ENCODE results near the gene FTCDNL1. TPM values are rescaled to one million over a fixed set of nuclear protein-coding genes. Genes with fewer than 3 reads are reported as not detected.

FTCDNL1 gene
- total and polyA plus RNA-seq, 2 donors (not counting 1 experiment from before 2014, with no cell fraction given): 1.7 to 1.9 TPM

DNA sequence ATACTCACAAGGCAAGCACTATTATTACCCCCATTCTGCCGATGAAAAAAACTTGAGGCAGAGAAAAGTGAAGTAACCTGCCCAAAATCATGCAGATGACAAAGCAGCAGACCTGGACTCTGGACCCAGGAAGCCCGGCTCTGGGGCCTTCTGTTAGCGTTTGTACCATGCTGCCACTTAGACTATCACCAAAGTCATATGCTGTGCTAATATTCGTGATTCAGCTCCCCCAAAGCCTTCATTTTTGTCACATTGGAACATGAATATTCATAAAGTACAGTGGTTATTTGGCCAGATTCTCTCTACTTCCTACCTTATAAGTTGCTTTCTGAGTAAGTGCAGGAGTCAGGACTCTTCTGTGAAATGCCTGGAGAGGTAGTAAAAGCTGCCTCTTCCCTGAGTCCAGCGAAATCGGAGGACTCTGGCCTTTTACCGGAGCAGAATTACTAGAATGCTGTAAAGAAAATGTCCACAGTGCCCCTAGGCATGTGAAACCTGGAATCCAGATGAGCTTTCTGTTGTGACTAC, 86.7 kb downstream of the FTCDNL1 start:
- H3K9me3 ChIP-seq (ENCODE audit: control extremely low read depth in 1 of 3, control insufficient read depth in 2 of 3, insufficient read depth in 1 of 3, low read length in 2 of 3): no peaks in the 10 kb centered on the region
- POLR2A ChIA-PET: no interaction called here
- H3K4me1 ChIP-seq (ENCODE audit: control insufficient read depth in 2 of 2, insufficient read depth in 2 of 2, low read length in 2 of 2): no peaks in the 10 kb centered on the region
- CTCF ChIA-PET: no interaction called here
- no peak for ATAC-seq (ENCODE audit: low read depth)
- H3K27ac ChIP-seq (ENCODE audit: low read length in 2 of 2): no peak overlapping the region
- Mint-ChIP-seq H3K27ac (no peak overlapping the region), H3K27me3 (no peaks in the 10 kb centered on the region), H3K4me1 (no peaks in the 10 kb centered on the region), H3K4me3 (no peak overlapping the region), H3K9me3 (ENCODE audit: insufficient read depth) (no peaks in the 10 kb centered on the region)
- no peak overlapping the region for H3K4me3 ChIP-seq (ENCODE audit: control extremely low read depth in 1 of 5, extremely low read depth in 1 of 5, insufficient read depth in 1 of 5, low read depth in 2 of 5, low read length in 4 of 5)
- no peak overlapping the region for H3K9ac ChIP-seq (ENCODE audit: low read length)
- H4K20me1 ChIP-seq (ENCODE audit: control insufficient read depth, insufficient read depth, low read length, poor library complexity, severe bottlenecking): no peaks in the 10 kb centered on the region
- no peaks in the 10 kb centered on the region for H3K27me3 ChIP-seq (replicated peaks in 1 of 4; ENCODE audit: control extremely low read depth in 1 of 4, control insufficient read depth in 3 of 4, insufficient read depth in 4 of 4, low read length in 3 of 4)
- DNase-seq: no peak
- TF ChIP-seq, protein P1, sequence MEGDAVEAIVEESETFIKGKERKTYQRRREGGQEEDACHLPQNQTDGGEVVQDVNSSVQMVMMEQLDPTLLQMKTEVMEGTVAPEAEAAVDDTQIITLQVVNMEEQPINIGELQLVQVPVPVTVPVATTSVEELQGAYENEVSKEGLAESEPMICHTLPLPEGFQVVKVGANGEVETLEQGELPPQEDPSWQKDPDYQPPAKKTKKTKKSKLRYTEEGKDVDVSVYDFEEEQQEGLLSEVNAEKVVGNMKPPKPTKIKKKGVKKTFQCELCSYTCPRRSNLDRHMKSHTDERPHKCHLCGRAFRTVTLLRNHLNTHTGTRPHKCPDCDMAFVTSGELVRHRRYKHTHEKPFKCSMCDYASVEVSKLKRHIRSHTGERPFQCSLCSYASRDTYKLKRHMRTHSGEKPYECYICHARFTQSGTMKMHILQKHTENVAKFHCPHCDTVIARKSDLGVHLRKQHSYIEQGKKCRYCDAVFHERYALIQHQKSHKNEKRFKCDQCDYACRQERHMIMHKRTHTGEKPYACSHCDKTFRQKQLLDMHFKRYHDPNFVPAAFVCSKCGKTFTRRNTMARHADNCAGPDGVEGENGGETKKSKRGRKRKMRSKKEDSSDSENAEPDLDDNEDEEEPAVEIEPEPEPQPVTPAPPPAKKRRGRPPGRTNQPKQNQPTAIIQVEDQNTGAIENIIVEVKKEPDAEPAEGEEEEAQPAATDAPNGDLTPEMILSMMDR (IDR thresholded peaks at IDR 0.05): no peak
- no peak for TF ChIP-seq EZH2 (IDR thresholded peaks at IDR 0.05; ENCODE audit: borderline replicate concordance, insufficient read depth, low read depth, low read length, poor library complexity, severe bottlenecking)
- no peaks in the 10 kb centered on the region for H3K36me3 ChIP-seq (replicated peaks in 1 of 2; ENCODE audit: control extremely low read depth in 1 of 2, control insufficient read depth in 1 of 2, extremely low read depth in 1 of 2, insufficient read depth in 2 of 2, low read length in 1 of 2)
- intact Hi-C loops (cut with micrococcal nuclease): no loop called here
- no peak overlapping the region for H2AFZ ChIP-seq (ENCODE audit: insufficient read depth, low read depth, low read length, poor library complexity, severe bottlenecking)
- no peak overlapping the region for H3K4me2 ChIP-seq (replicated peaks; ENCODE audit: low read depth, low read length, poor library complexity, severe bottlenecking)
- no peaks in the 10 kb centered on the region for H3K79me2 ChIP-seq (ENCODE audit: control insufficient read depth, insufficient read depth, low read length)
- 95% methylated on average over 2 of the region's 7 CpGs for WGBS (ENCODE audit: insufficient coverage)

DNA sequence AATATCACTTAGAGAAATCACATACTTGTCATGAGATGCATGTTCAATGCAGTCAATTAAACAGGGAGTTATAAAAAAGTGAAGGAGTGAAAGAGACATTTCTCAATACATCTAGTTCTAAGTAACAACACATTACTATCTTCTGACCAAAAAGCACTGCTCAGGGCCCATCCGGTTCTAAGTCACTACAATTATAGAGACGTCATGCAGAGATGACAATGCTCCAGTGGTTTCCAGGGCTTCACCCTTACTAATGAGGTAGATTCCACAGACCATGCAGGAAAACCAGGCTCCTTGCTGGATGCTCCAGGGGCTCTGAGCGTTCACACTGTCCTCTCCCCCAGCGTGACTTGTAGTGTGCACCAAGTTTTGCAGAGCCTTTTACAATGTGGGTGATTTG, 88.0 kb downstream of the FTCDNL1 start:
- ATAC-seq (ENCODE audit: low read depth) (no peak), DNase-seq (no peak)
- Histone ChIP-seq H3K27ac (ENCODE audit: low read length in 2 of 2) (no peak overlapping the region), H3K4me1 (ENCODE audit: control insufficient read depth in 2 of 2, insufficient read depth in 2 of 2, low read length in 2 of 2) (no peaks in the 10 kb centered on the region), H3K4me3 (ENCODE audit: control extremely low read depth in 1 of 5, extremely low read depth in 1 of 5, insufficient read depth in 1 of 5, low read depth in 2 of 5, low read length in 4 of 5) (no peak overlapping the region), H4K20me1 (ENCODE audit: control insufficient read depth, insufficient read depth, low read length, poor library complexity, severe bottlenecking) (no peaks in the 10 kb centered on the region), H3K79me2 (ENCODE audit: control insufficient read depth, insufficient read depth, low read length) (no peaks in the 10 kb centered on the region), H3K9ac (ENCODE audit: low read length) (no peak overlapping the region), H2AFZ (ENCODE audit: insufficient read depth, low read depth, low read length, poor library complexity, severe bottlenecking) (no peak overlapping the region), H3K27me3 (replicated peaks in 1 of 4; ENCODE audit: control extremely low read depth in 1 of 4, control insufficient read depth in 3 of 4, insufficient read depth in 4 of 4, low read length in 3 of 4) (no peaks in the 10 kb centered on the region), H3K4me2 (replicated peaks; ENCODE audit: low read depth, low read length, poor library complexity, severe bottlenecking) (no peak overlapping the region), H3K36me3 (replicated peaks in 1 of 2; ENCODE audit: control extremely low read depth in 1 of 2, control insufficient read depth in 1 of 2, extremely low read depth in 1 of 2, insufficient read depth in 2 of 2, low read length in 1 of 2) (no peaks in the 10 kb centered on the region), H3K9me3 (ENCODE audit: control extremely low read depth in 1 of 3, control insufficient read depth in 2 of 3, insufficient read depth in 1 of 3, low read length in 2 of 3) (no peaks in the 10 kb centered on the region)
- CTCF ChIA-PET: no interaction called here
- WGBS (ENCODE audit: insufficient coverage): 87% methylated on average over 3 of the region's 4 CpGs
- H3K27me3 Mint-ChIP-seq: peaks cover 3% of the 10 kb centered on the region
- no peak overlapping the region for H3K4me3 Mint-ChIP-seq
- intact Hi-C loops (cut with micrococcal nuclease): no loop called here
- POLR2A ChIA-PET: no interaction called here
- no peaks in the 10 kb centered on the region for H3K4me1 Mint-ChIP-seq
- H3K27ac Mint-ChIP-seq: no peak overlapping the region
- TF ChIP-seq EZH2 (IDR thresholded peaks at IDR 0.05; ENCODE audit: borderline replicate concordance, insufficient read depth, low read depth, low read length, poor library complexity, severe bottlenecking): no peak
- TF ChIP-seq, protein P1 (IDR thresholded peaks at IDR 0.05): no peak
- H3K9me3 Mint-ChIP-seq (ENCODE audit: insufficient read depth): no peaks in the 10 kb centered on the region
